K562 (cell line): ENCODE data around the gene LY6G6C.

ENCODE experiments used
- CREB1 ChIP-seq, 2 experiments: sonication (generic) in 1 of 2; formaldehyde crosslinking in 1 of 2; IDR thresholded peaks; 2 replicates each; pipeline versions ENCODE4 v1.6.1 to v1.8.0; 2012 to 2022; ENCODE audit warnings: inconsistent platforms in 1 of 2, mild to moderate bottlenecking in 1 of 2, missing genetic modification reagents in 1 of 2, moderate library complexity in 1 of 2
- CTCF ChIP-seq, 3 experiments: IDR thresholded peaks in 2 of 3; conservative IDR thresholded peaks in 1 of 3; 2 replicates each; pipeline ENCODE4 v1.5.1; 2011 to 2012; ENCODE audit warnings: low read length in 3 of 3, mild to moderate bottlenecking in 3 of 3, control low read depth in 2 of 3, improper control_type of control experiment in 1 of 3, inconsistent platforms in 1 of 3, low read depth in 1 of 3, mixed read lengths in 1 of 3, moderate library complexity in 1 of 3; ENCODE audit not compliant: insufficient read depth in 2 of 3
- GTF2F1 ChIP-seq: IDR thresholded peaks from 2 replicates; pipeline ENCODE4 v1.6.1; 2011; ENCODE audit warnings: low read depth, low read length, improper control_type of control experiment
- ID3 ChIP-seq, 2 experiments: fragments of 250-450 bp in 1 of 2; fragments of 450-650 bp in 1 of 2; sonication (Bioruptor Pico) in 1 of 2; IDR thresholded peaks; 2 replicates each; pipeline versions ENCODE4 v1.6.1 to v1.8.0; 2016 to 2021; ENCODE audit warnings: mild to moderate bottlenecking in 2 of 2, moderate library complexity in 2 of 2, missing compliant biosample characterization in 1 of 2, missing genetic modification characterization in 1 of 2
- KAT7 ChIP-seq: sonication (generic); formaldehyde crosslinking; IDR thresholded peaks from 2 replicates; pipeline ENCODE4 v1.8.0; 2022; ENCODE audit warnings: missing genetic modification reagents, mild to moderate bottlenecking, borderline replicate concordance
- KDM1A ChIP-seq, 2 experiments: fragments of 450-650 bp; IDR thresholded peaks; 2 replicates each; pipeline ENCODE4 v1.6.1; 2016; ENCODE audit warnings: mild to moderate bottlenecking in 2 of 2
- MXI1 ChIP-seq: IDR thresholded peaks from 2 replicates; pipeline ENCODE4 v1.6.1; 2011; ENCODE audit warnings: low read depth, mild to moderate bottlenecking, improper control_type of control experiment, low read length
- NRF1 ChIP-seq, 2 experiments: fragments of 450-650 bp; IDR thresholded peaks in 1 of 2; conservative IDR thresholded peaks in 1 of 2; 2 replicates each; pipeline ENCODE4 v1.6.1; 2014; ENCODE audit warnings: mild to moderate bottlenecking in 2 of 2
- ZNF274 ChIP-seq: IDR thresholded peaks from 2 replicates; pipeline ENCODE4 v1.6.1; 2011; ENCODE audit warnings: low read depth, mild to moderate bottlenecking, low read length, moderate library complexity, borderline replicate concordance
- ZNF347 ChIP-seq: fragments of 450-650 bp; formaldehyde crosslinking; IDR thresholded peaks from 2 replicates; pipeline ENCODE4 v1.4.0; 2020; ENCODE audit warnings: low read depth, mild to moderate bottlenecking, moderate library complexity

DNA sequence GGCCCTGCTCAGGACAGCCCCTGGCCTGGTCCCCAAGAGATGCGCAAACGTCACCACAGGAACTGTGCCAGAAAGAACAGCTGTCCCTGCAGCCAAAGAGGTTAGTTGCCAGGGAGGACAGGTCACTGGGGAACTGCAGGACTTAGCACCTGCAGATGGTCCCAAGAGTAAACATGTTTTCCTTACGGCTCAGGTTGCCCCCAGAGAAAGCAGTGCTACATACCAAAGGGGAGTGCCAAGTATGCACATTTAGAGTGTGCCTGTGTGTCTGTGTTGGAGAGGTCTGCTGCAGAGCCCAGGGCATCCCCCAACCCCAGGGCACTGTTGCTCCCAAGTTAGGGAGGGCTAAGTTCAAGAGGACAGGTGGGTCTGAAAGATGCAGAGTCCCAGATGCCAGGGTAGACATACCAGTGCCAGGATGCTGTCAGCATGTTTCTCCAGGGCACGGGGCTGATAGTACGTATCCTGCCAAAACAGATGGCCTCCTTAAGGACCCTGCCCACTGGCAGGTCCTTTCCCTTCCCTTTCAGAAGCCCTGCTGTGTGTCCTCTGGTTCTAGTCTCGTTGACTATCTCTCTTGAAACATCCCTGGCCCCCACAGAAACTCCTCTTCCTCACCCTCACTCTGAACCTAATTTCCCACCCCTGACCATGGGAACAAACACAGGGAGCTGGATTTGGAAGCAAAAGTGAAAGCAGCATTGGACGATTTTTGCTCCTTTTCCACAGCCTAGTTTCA is 19.7 kb downstream of the LY6G6C start:
- TF ChIP-seq CREB1 (IDR thresholded peaks at IDR 0.05) (no peak), CREB1 (CRISPR knock-in tag; IDR thresholded peaks at IDR 0.05) (0 out of 2 replicates have a peak, but pooled peaks have one; percentile 35), ZNF274 (no peak), KDM1A (IDR thresholded peaks at IDR 0.05) (no peak), CTCF (IDR thresholded peaks at IDR 0.05 in 2 of 3, conservative IDR thresholded peaks at IDR 0.05 in 1 of 3; ENCODE audit: insufficient read depth in 2 of 3, low read depth in 1 of 3, low read length in 3 of 3) (no peak), NRF1 (conservative IDR thresholded peaks at IDR 0.05 in 1 of 2, IDR thresholded peaks at IDR 0.05 in 1 of 2) (no peak), MXI1 (no peak), GTF2F1 (no peak), KAT7 (0 out of 2 replicates have a peak, but pooled peaks have one; percentile 67), ID3 (CRISPR knock-in tag; IDR thresholded peaks at IDR 0.05) (no peak), ID3 (tag; IDR thresholded peaks at IDR 0.05) (no peak), ZNF347 (CRISPR knock-in tag) (no peak)
